NCI-H2227 treated with DMSO at 0.1 percent for 48 hours (cell line): ENCODE data around the gene LRFN3.
"Not testable (repeated sequence)": the region's sequence is repeated elsewhere in the genome, so short reads cannot be mapped to it uniquely, and the experiment has no call there.

ENCODE experiments used
- DNase-seq: peaks from one replicate; lab custom pipeline; 2025; lab: John Stamatoyannopoulos, UW

Gene LRFN3

GRCh38 chr19:35935911-35936737 lies at the start of gene LRFN3:
Gene LRFN3 (plus strand): TSS chr19:35936374. CDS start chr19:35939426, 3,052 bp downstream.
- peak; percentile 99 for DNase-seq

GRCh38 chr19:35887197-35887596 lies 49.0 kb upstream of the LRFN3 start:
- no peak for DNase-seq

- no peak for DNase-seq
Observed at GRCh38 chr19:35888398-35888797, 47.8 kb upstream of the LRFN3 start.

- DNase-seq: no peak
Observed at GRCh38 chr19:35889370-35890112, 46.6 kb upstream of the LRFN3 start.

- DNase-seq: no peak
Observed at GRCh38 chr19:35890113-35890650, 46.0 kb upstream of the LRFN3 start.

GRCh38 chr19:35891819-35892218 lies 44.4 kb upstream of the LRFN3 start:
- DNase-seq: not testable (repeated sequence)

GRCh38 chr19:35894342-35894741 lies 41.8 kb upstream of the LRFN3 start:
- DNase-seq: no peak

GRCh38 chr19:35895911-35896642 lies 40.1 kb upstream of the LRFN3 start:
- no peak for DNase-seq

- DNase-seq: no peak
Observed at GRCh38 chr19:35896643-35897040, 39.5 kb upstream of the LRFN3 start.

GRCh38 chr19:35897706-35898451 lies 38.3 kb upstream of the LRFN3 start:
- no peak for DNase-seq

- DNase-seq: no peak
Observed at GRCh38 chr19:35898499-35898809, 37.7 kb upstream of the LRFN3 start.

GRCh38 chr19:35899547-35900214 lies 36.5 kb upstream of the LRFN3 start:
- DNase-seq: peak; percentile 98

- no peak for DNase-seq
Observed at GRCh38 chr19:35901055-35901644, 35.0 kb upstream of the LRFN3 start.

GRCh38 chr19:35901854-35902661 lies 34.1 kb upstream of the LRFN3 start, which contains the start of gene HCST:
Gene HCST (plus strand): TSS chr19:35902529. CDS start chr19:35902594, 65 bp downstream.
- no peak for DNase-seq

- no peak for DNase-seq
Observed at GRCh38 chr19:35902870-35903475, 33.2 kb upstream of the LRFN3 start.

GRCh38 chr19:35903550-35904179 lies 32.5 kb upstream of the LRFN3 start:
- peak; percentile 86 for DNase-seq

- DNase-seq: no peak
Observed at GRCh38 chr19:35904311-35905068, 31.7 kb upstream of the LRFN3 start.

GRCh38 chr19:35905178-35905727 lies 30.9 kb upstream of the LRFN3 start:
- DNase-seq: no peak
